GM21367 (cell line): ENCODE data around the gene POP7.
"Not testable (repeated sequence)": the region's sequence is repeated elsewhere in the genome, so short reads cannot be mapped to it uniquely, and the experiment has no call there.

Experiments
- ATAC-seq: cut with Tn5 transposase; IDR thresholded peaks from one replicate; pipeline ENCODE4 v1.9.1; 2021; ENCODE audit not compliant: unreplicated experiment

POP7 gene

GRCh38 chr7:100723732-100724275 lies 17.9 kb downstream of the POP7 start:
- ATAC-seq, result no peak

DNA sequence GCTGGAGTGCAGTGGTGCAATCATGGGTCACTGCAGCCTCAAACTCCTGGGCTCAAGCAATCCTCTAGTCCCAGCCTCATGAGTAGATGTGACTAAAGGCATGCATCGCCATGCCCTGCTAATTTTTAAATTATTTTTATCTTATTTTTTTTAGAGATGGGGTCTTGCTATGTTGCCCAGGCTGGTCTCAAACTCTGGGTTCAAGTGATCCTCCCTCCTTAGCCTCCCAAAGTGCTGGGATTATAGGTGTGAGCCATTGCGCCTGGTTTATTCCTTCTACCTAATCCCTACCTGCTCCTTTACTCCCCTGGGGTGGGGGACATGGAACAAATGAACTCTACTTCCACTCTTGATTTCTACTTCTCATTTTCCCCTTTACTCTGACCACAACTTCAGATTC lies 18.4 kb downstream of the POP7 start:
- ATAC-seq, result not testable (repeated sequence)

GRCh38 chr7:100726996-100727761 lies 21.3 kb downstream of the POP7 start:
- no peak for ATAC-seq

DNA sequence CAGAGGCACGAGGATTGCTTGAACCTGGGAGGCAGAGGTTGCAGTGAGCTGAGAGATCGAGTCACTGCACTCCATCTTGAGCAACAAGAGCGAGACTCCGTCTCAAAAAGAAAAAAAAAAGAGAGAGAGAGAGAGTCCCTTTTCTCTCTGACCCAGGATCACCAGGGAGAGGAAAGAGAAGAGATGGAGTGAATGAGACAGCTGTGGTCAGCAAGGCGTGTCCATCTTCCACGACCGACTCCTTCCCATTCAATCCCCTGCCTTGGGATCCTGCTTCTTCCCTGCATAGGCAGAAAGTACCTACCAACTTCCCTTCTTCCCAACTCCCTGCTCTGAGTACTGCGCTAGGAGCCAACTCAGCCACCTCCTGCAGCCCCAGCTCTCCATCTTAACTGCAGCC lies 22.3 kb downstream of the POP7 start:
- ATAC-seq, result no peak

GRCh38 chr7:100730136-100730800 lies 24.3 kb downstream of the POP7 start:
- ATAC-seq, result no peak

DNA sequence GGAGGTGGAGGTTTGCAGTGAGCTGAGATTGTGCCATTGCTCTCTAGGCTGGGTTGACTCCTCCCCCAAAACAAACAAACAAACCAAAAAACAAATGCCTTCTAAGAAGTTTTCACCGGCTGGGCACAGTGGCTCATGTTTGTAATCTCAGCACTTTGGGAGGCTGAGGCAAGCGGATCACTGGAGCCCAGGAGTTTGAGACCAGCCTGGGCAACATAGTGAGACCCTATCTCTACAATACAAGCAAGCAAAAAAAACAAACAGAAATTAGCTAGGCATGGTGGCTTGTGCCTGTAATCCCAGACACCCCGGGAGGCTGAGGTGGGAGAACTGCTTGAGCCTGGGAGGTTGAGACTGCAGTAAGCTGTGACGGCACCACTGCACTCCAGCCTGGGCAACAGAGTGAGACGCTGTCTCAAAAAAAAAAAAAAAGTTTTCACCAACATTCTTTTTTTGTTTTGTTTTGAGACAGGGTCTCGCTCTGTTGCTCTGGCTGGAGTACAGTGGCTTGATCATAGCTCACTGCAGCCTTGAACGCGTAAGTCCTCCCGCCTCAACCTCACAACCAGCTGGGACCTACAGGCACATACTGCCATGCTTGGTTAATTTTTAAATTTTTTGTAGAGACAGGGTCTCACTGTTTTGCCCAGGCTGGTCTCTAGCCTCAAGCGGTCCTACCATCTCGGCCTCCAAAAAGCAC lies 26.2 kb downstream of the POP7 start:
- ATAC-seq, result no peak

DNA sequence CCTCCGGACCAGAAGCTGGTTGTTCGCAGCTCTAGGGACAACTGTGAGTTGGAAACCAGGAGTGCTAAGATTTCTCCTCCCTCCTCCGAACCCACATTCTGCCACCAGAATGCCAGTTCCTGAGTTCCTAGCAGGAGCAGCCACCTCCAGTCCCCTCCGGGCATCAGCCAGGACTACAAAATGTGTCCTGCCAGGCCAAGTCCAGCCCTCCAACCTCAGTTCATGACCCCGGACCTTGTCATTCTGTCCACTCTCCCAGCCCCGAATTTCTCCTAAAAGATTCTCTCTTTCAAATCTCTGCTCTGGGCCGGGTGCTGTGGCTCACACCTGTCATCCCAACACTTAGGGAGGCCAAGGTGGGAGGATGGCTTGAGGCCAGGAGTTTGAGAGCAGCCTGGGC lies 29.8 kb downstream of the POP7 start:
- no peak for ATAC-seq

- no peak for ATAC-seq
These were observed 30.8 kb downstream of the POP7 start for GRCh38 chr7:100736671-100737070.

DNA sequence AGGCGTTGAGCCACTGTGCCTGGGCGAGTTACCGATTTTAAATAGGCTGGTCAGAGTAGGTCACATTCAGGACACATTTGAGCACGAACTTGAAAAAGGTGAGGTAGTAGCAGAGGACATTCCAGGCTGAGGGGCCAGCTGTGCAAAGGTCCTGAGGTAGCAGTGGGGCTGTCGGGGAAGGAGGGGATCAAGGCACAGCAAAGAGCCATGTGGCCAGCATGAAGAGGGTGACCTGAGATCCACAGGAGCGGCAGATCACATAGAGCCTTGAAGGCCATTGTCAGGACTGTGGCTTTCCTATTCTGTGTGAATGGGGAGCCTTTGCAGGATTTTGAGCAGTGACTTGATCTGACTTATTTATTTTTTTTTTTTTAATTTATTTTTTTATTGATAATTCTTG lies 34.0 kb downstream of the POP7 start:
- no peak for ATAC-seq

GRCh38 chr7:100744605-100745004 lies 38.7 kb downstream of the POP7 start:
- ATAC-seq, result no peak

GRCh38 chr7:100745184-100745583 lies 39.3 kb downstream of the POP7 start:
- ATAC-seq, result no peak

GRCh38 chr7:100752994-100753393 lies 47.1 kb downstream of the POP7 start:
- no peak for ATAC-seq

DNA sequence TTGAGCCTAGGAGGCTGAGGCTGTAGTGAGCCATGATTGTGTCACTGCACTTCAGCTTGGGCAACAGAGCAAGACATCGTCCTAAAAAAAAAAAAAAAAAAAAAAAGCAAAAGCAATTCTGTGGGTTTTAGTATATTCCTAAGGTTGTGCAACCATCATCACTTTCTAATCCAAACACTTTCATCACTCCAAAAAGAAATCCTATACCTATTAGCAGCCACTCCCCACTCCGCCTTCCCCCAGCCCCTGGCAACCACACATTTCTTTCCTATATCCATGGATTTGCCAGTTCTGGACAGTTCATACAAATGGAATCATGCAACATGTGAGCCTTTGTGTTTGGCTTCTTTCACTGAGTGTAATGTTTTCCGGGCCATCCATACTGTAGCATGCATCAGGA lies 47.8 kb downstream of the POP7 start:
- no peak for ATAC-seq
